Activated CD4-positive, alpha-beta T cell treated with anti-CD3 and anti-CD28 coated beads, Interleukin-2, amount 50 U/mL, for 1 hour (primary cell): ENCODE measurements around the gene PLEKHN1.
"Not testable (repeated sequence)": the region's sequence is repeated elsewhere in the genome, so short reads cannot be mapped to it uniquely, and the experiment has no call there.

Source experiments
- DNase-seq: peaks from one replicate; pipeline ENCODE4 v3.0.0-alpha.2; 2020

Gene PLEKHN1

GRCh38 chr1:1014799-1015681 is 48.8 kb downstream of the PLEKHN1 start:
- DNase-seq, result no peak

- not testable (repeated sequence) for DNase-seq
Measured at GRCh38 chr1:1017397-1018320, 51.4 kb downstream of the PLEKHN1 start.

GRCh38 chr1:1018321-1018685 is 52.0 kb downstream of the PLEKHN1 start:
- not testable (repeated sequence) for DNase-seq

GRCh38 chr1:1019122-1019999 is 53.1 kb downstream of the PLEKHN1 start:
- peak; percentile 78 for DNase-seq

- DNase-seq, result no peak
Measured at GRCh38 chr1:1020000-1020404, 53.7 kb downstream of the PLEKHN1 start, which contains the start of gene AGRN. AGRN (plus strand) TSS chr1:1020120; CDS start chr1:1020173, 53 bp downstream.

GRCh38 chr1:1020415-1021009 is 54.2 kb downstream of the PLEKHN1 start:
- no peak for DNase-seq

GRCh38 chr1:1021010-1021919 is 55.0 kb downstream of the PLEKHN1 start:
- DNase-seq, result no peak

GRCh38 chr1:1021920-1022259 is 55.6 kb downstream of the PLEKHN1 start:
- DNase-seq, result no peak

- DNase-seq, result no peak
Measured at GRCh38 chr1:1022302-1023009, 56.2 kb downstream of the PLEKHN1 start.

GRCh38 chr1:1023700-1024099 is 57.4 kb downstream of the PLEKHN1 start:
- no peak for DNase-seq

GRCh38 chr1:1024149-1024770 is 58.0 kb downstream of the PLEKHN1 start:
- DNase-seq, result no peak

- DNase-seq, result no peak
Measured at GRCh38 chr1:1024771-1025699, 58.8 kb downstream of the PLEKHN1 start.
